Heart right ventricle (tissue), 16 donors: ENCODE measurements around the gene RHOA. TPM values are rescaled to one million over a fixed set of nuclear protein-coding genes. Genes with fewer than 3 reads are reported as not detected.
A peak's percentile ranks its signal among the peaks of the same experiment; 100 is the strongest.

Experiments
- ATAC-seq, 8 donors: fragments of 200-7000 bp; cut with Tn5 transposase; one replicate each; pipeline ENCODE4 v1.9.1; 2020; ENCODE audit warnings: mild to moderate bottlenecking in 8 of 8, moderate library complexity in 8 of 8, moderate number of reproducible peaks in 1 of 8
- DNase-seq, 2 donors: peaks; one replicate each; pipeline ENCODE4 v3.0.0-alpha.2; 2020
- H3K27ac ChIP-seq, 10 donors: fragments of 200-600 bp; sonication (generic) in 2 of 10; one replicate each; pipeline versions ENCODE4 v1.5.0 to v1.8.0; 2020 to 2022; ENCODE audit warnings: mild to moderate bottlenecking in 3 of 10
- H3K27me3 ChIP-seq, 7 donors: fragments of 200-600 bp; one replicate each; pipeline ENCODE4 v1.8.0; 2021 to 2022; ENCODE audit warnings: mild to moderate bottlenecking in 2 of 7
- H3K36me3 ChIP-seq, 9 donors: fragments of 200-600 bp; sonication (generic) in 1 of 9; one replicate each; pipeline versions ENCODE4 v1.5.0 to v1.8.0; 2020 to 2022; ENCODE audit warnings: mild to moderate bottlenecking in 2 of 9
- H3K4me1 ChIP-seq, 9 donors: fragments of 200-600 bp; sonication (generic) in 1 of 9; one replicate each; pipeline versions ENCODE4 v1.5.0 to v1.8.0; 2020 to 2022; ENCODE audit warnings: mild to moderate bottlenecking in 4 of 9
- H3K4me3 ChIP-seq, 10 donors: fragments of 200-600 bp; sonication (generic) in 2 of 10; one replicate each; pipeline versions ENCODE4 v1.5.0 to v1.8.0; 2020 to 2022; ENCODE audit warnings: mild to moderate bottlenecking in 7 of 10, moderate library complexity in 2 of 10
- H3K9me3 ChIP-seq, 11 donors: fragments of 200-600 bp in 10 of 11; sonication (generic) in 2 of 11; one replicate each; pipeline versions ENCODE4 v1.5.0 to v1.8.0; 2013 to 2022; ENCODE audit warnings: mild to moderate bottlenecking in 2 of 11, control low read depth in 1 of 11, moderate library complexity in 1 of 11
- WGBS, 2 donors: extraction: QIAGEN DNeasy Blood & Tissue Kit; methylation state at CpG; one replicate each; pipeline ENCODE4 v1.1.7; 2013; ENCODE audit warnings: inconsistent platforms in 1 of 2; 5-methylcytosine and 5-hydroxymethylcytosine counted together
- intact Hi-C, 10 donors: fragments of 100-400 bp; cut with DNase I; formaldehyde crosslinking; loops; one replicate each; pipeline versions ENCODE4 v1.11.1 to v1.14.2; 2022
- polyA plus RNA-seq, 2 donors: library from polyadenylated mRNA; stranded (reverse); fragments of 200-250 nt; gene quantifications; one replicate each; pipeline ENCODE4 v1.2.3, GENCODE V29; 2013
- total RNA-seq, 10 donors: library from RNA; stranded (reverse); fragmentation: NEBNext Ultra II Directional in 3 of 10; extraction: Animal tissue kit (Norgen Biotek cat#: 25700) in 3 of 10; gene quantifications; one replicate each; pipeline versions ENCODE4 v1.2.1 to v1.2.4, GENCODE V29; 2021 to 2023
- TF ChIP-seq, protein P1 (sequence below), 9 donors: fragments of 200-600 bp; sonication (generic) in 2 of 9; IDR thresholded peaks; one replicate each; pipeline versions ENCODE4 v1.5.0 to v1.8.0; 2021 to 2022; ENCODE audit warnings: antibody characterized with exemption in 9 of 9, mild to moderate bottlenecking in 5 of 9, moderate library complexity in 1 of 9
- donor health status: Arrhythmogenic right ventricular cardiomyopathy.
- donor health status: ischemic (EF 13 %, LVEDD 7.1; RV severe dilation, severe dysfunction).
- donor health status: healthy with polysubstance abuse.
- donor health status: DM: no; HTN: yes; CAD: no.
- donor health status: DM: no; HTN: no; CAD: no.
- donor health status: ischemic (EF 25% LVEDD 6.9; RV normal size, moderate dysfunction).
- donor health status: ischemic (EF 25% LVEDD 5.7; RV mildly dilated, moderate dysfunction).
- donor health status: healthy.
- donor health status: DM: yes; HTN: yes; CAD: no.
- donor health status: Ischemic cardiomyopathy.
- donor health status: ischemic (EF 35%, LVEDD 5.7; RV mildly dilated, moderate dysfunction).
- donor health status: nonischemic (EF 11% LVEDD 7.7; RV severe dilation, severe dysfunction).
- donor health status: DM: yes; HTN: yes; CAD: no.
- donor health status: PGD.
- donor health status: ischemic (EF 29% LVEDD 5.4; RV normal size, mild dysfunction).
- donor health status: nonischemic (EF 23%, LVEDD 6.1; RV moderate dilation, normal function).

RHOA gene
- total and polyA plus RNA-seq, 12 donors, result 139 to 335 (median 250) TPM

DNA sequence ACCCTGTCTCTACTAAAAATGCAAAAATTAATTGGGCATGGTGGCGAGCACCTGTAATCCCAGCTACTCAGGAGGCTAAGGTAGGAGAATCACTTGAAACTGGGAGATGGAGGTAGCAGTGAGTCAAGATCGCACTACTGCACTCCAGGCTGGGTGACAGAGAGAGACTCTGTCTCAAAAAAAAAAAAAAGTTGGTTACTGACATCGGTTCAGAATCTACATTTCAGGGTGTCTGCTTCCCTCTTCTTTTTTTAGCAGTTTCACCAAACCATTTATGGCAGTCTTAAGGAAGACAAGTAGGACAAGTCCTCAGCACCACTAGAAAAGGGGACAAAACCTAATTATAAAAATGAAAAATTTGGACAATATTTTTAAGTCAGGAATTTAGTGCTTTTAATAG lies 68.6 kb downstream of the RHOA start:
- peaks cover 8 to 90% (median 33%) of the 10 kb centered on the region in 9 donors for H3K4me1 ChIP-seq
- WGBS, 2 donors, result 84 to 91% methylated on average over 3 of the region's 3 CpGs
- no peak for ATAC-seq
- H3K4me3 ChIP-seq, result no peak overlapping the region
- DNase-seq, result no peak
- no peaks in the 10 kb centered on the region for H3K9me3 ChIP-seq
- H3K36me3 ChIP-seq, result peaks cover 0 to 1% (median 0%) of the 10 kb centered on the region in 9 donors
- intact Hi-C loops, result loop anchor here in 9 of 10 donors (5.0 to 10.0 kb wide), 5 partner anchors 69 to 171 kb away; partner anchors contain the start of genes KLHDC8B (in 3 of the 9), RHOA (in 3 of the 9) and TCTA (in 3 of the 9)
- TF ChIP-seq, protein P1, sequence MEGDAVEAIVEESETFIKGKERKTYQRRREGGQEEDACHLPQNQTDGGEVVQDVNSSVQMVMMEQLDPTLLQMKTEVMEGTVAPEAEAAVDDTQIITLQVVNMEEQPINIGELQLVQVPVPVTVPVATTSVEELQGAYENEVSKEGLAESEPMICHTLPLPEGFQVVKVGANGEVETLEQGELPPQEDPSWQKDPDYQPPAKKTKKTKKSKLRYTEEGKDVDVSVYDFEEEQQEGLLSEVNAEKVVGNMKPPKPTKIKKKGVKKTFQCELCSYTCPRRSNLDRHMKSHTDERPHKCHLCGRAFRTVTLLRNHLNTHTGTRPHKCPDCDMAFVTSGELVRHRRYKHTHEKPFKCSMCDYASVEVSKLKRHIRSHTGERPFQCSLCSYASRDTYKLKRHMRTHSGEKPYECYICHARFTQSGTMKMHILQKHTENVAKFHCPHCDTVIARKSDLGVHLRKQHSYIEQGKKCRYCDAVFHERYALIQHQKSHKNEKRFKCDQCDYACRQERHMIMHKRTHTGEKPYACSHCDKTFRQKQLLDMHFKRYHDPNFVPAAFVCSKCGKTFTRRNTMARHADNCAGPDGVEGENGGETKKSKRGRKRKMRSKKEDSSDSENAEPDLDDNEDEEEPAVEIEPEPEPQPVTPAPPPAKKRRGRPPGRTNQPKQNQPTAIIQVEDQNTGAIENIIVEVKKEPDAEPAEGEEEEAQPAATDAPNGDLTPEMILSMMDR (IDR thresholded peaks at IDR 0.05), result no peak
- no peaks in the 10 kb centered on the region for H3K27me3 ChIP-seq
- peak overlapping the region in 6 of 10 donors; percentile 8 to 97 (median 94) for H3K27ac ChIP-seq

DNA sequence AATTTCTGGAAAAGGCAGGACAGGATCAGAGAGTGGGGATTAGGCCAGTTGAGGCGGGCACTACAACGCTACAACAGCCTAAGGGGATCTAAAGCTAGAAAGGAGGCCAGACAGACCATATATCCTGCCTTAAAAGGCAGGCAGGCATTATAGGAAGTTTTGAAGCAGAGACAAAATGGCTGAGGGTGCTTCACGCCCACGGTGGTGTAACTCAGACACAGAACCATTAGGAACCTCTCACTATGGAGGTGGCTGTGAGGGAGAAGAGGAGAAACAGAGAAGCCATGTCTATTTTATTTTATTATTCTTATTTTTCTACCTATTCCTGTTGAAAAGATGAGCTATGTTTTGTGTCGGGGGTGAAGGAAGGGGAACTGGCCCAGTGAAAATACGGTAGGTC lies 69.8 kb downstream of the RHOA start:
- intact Hi-C loops, result loop anchor here in 9 of 10 donors (2.0 to 10.0 kb wide), 10 partner anchors 17 to 170 kb away; partner anchors contain the start of genes RHOA (in 4 of the 9), TCTA (in 4 of the 9), KLHDC8B (in 3 of the 9) and GPX1 (in 1 of the 9)
- WGBS, 2 donors, result 91 to 94% methylated on average over 6 of the region's 6 CpGs
- no peak for DNase-seq

DNA sequence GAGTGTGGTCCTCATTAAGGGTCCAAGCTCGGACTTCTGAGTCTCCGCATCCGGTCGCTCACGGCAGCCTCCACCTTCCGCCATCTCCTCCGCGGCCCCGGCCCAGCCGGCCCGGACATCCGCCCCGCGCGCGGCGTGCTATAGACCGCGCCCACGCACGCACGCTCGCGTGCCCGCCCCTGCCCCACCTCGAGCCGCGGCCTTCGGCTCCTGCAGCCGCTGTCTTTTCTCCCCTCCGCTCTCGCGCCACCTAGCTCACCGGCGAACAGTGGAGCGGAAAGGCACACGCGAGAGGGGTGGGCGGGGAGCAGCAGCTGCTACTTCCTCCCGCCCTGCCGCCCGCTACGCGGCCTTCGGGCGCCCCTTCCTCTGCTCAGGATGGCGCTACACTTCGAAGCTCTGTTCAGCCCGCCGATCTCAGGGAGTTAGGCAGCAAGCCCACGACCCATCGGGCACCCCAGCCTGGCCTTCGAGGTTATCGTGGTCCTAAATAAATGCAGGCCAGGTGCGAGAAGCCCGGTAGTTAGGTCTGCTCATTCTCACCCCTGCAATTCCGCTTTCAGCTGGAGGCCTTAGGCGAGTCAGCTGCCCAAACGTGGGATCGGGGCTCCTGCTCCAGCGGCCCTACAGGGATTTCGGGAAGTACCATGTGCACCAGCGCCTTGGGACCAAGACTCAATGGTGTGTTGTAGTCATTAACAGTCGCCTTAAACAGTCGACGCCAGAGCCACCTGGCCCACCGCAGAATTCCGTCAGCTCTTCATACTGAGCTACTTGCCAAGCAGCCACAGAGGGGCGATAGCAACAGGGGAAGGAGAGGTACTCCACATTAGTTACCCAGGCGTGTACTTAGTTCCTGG lies 71.6 kb downstream of the RHOA start, which contains the start of gene USP4:
USP4 (minus strand) TSS at position 113 of the 860 bp plus-strand sequence; CDS start at position 84, 29 bp downstream.
- Histone ChIP-seq H3K27ac (peak within 1 kb of the TSS; percentile 94 to 99 (median 96)), H3K36me3 (peaks cover 0 to 31% (median 9%) of the 10 kb centered on the region in 9 donors), H3K9me3 (no peaks in the 10 kb centered on the region), H3K27me3 (no peaks in the 10 kb centered on the region), H3K4me3 (peak within 1 kb of the TSS; percentile 60 to 96 (median 78)), H3K4me1 (peaks cover 8 to 77% (median 34%) of the 10 kb centered on the region in 9 donors)
- whole genome bisulfite sequencing, 2 donors, result 1% methylated on average over 58 to 70 of the region's 70 CpGs
- intact Hi-C loops, result loop anchor here in 9 of 10 donors (1.0 to 10.0 kb wide), 12 partner anchors 19 to 169 kb away; partner anchors contain the start of genes TCTA (in 5 of the 9), KLHDC8B (in 4 of the 9), RHOA (in 4 of the 9) and GPX1 (in 1 of the 9)
- ATAC-seq, result peak; percentile 95 to 99 (median 96)
- peak; percentile 91 for DNase-seq
- TF ChIP-seq, protein P1 (IDR thresholded peaks at IDR 0.05), result peak in 6 of 9 donors; percentile 20 to 72 (median 52)

More for the DNA sequence above, 69.8 kb downstream of the RHOA start:
- ATAC-seq, result no peak
- TF ChIP-seq, protein P1 (IDR thresholded peaks at IDR 0.05), result no peak
- Histone ChIP-seq H3K9me3 (no peaks in the 10 kb centered on the region), H3K27me3 (no peaks in the 10 kb centered on the region), H3K36me3 (peaks cover 0 to 13% (median under 1%) of the 10 kb centered on the region in 9 donors), H3K27ac (peak overlapping the region in 8 of 10 donors; percentile 94 to 99 (median 96)), H3K4me1 (peaks cover 8 to 89% (median 37%) of the 10 kb centered on the region in 9 donors), H3K4me3 (no peak overlapping the region)

DNA sequence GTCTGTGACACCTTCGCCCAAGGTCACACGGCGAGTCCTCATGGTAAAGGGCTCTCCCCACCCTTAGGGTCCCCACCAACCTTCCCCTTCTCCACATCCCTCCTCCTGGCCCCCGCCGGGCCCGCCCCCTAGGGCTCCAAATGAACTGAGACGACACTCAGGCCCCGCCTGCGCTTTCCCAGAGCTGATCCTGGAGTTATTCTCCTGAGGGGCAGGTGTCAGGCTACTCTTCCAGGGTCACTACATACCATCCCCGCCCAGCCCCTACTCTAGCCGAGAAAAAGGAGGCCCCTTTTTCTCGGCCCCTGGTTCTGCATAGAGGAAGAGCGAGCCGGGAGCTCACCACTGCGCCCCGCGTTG lies 72.2 kb downstream of the RHOA start:
- Histone ChIP-seq H3K36me3 (peaks cover 0 to 37% (median 9%) of the 10 kb centered on the region in 9 donors), H3K27ac (peak overlapping the region; percentile 94 to 99 (median 96)), H3K27me3 (no peaks in the 10 kb centered on the region), H3K4me1 (peaks cover 8 to 72% (median 27%) of the 10 kb centered on the region in 9 donors), H3K4me3 (peak overlapping the region; percentile 60 to 96 (median 78)), H3K9me3 (no peaks in the 10 kb centered on the region)
- 1% methylated on average over 16 to 17 of the region's 17 CpGs for WGBS, 2 donors
- DNase-seq (peak; percentile 15 to 47), ATAC-seq (peak in 7 of 8 donors; percentile 3 to 31 (median 15))
- intact Hi-C loops, result loop anchor here in 3 of 10 donors (1.0 to 5.0 kb wide), 2 partner anchors 108 to 168 kb away; partner anchors contain the start of gene KLHDC8B (in 1 of the 3)
- TF ChIP-seq, protein P1 (IDR thresholded peaks at IDR 0.05), result no peak
